Tibial nerve (tissue), 4 donors: ENCODE results near the gene ZFYVE28.

Experiments
- EP300 ChIP-seq, 2 donors: sonication (generic); formaldehyde crosslinking; IDR thresholded peaks; one replicate each; pipeline ENCODE4 v1.6.1; 2017; ENCODE audit warnings: antibody characterized with exemption in 2 of 2, mild to moderate bottlenecking in 1 of 2
- POLR2A ChIP-seq, 2 donors: fragments of 450-650 bp; IDR thresholded peaks; one replicate each; pipeline ENCODE4 v1.6.1; 2017; ENCODE audit warnings: antibody characterized with exemption in 2 of 2, mild to moderate bottlenecking in 2 of 2, moderate library complexity in 2 of 2
- TF ChIP-seq, protein P1 (sequence below), 5 experiments: fragments of 200-600 bp in 3 of 5; fragments of 450-650 bp in 2 of 5; sonication (generic) in 3 of 5; IDR thresholded peaks; one replicate each; pipeline ENCODE4 v1.5.1; 2016 to 2019; ENCODE audit warnings: antibody characterized with exemption in 5 of 5, mild to moderate bottlenecking in 3 of 5, moderate library complexity in 2 of 5

DNA sequence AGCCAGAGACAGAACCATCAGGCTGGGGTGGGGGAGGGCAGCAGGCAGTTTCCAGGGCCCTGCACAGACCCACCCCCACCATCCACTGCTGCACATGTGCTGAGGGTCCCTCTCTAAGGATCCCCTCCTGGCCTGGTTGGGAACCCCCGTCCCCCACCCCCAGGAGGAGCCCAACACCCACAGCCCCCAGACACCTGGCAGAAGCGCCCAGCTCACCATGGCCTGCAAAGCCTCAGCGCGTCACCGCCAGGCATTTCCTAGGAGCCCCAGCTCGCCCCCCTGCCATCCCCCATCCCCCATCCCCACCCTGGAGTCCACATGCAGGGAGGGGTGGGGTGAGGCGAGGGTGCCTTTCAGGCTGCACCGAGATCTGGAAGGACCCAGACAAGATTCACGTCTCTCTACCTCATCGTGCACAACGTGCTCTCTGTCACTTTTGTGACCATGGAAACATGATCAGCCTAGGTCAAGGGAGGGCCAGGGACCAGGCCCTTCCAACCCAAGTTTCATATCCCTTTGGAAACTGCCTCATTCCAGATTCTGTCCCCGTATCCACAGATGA, 165.8 kb downstream of the ZFYVE28 start:
- TF ChIP-seq, protein P1, sequence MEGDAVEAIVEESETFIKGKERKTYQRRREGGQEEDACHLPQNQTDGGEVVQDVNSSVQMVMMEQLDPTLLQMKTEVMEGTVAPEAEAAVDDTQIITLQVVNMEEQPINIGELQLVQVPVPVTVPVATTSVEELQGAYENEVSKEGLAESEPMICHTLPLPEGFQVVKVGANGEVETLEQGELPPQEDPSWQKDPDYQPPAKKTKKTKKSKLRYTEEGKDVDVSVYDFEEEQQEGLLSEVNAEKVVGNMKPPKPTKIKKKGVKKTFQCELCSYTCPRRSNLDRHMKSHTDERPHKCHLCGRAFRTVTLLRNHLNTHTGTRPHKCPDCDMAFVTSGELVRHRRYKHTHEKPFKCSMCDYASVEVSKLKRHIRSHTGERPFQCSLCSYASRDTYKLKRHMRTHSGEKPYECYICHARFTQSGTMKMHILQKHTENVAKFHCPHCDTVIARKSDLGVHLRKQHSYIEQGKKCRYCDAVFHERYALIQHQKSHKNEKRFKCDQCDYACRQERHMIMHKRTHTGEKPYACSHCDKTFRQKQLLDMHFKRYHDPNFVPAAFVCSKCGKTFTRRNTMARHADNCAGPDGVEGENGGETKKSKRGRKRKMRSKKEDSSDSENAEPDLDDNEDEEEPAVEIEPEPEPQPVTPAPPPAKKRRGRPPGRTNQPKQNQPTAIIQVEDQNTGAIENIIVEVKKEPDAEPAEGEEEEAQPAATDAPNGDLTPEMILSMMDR (IDR thresholded peaks at IDR 0.05), result no peak
- TF ChIP-seq POLR2A (IDR thresholded peaks at IDR 0.05) (no peak), EP300 (IDR thresholded peaks at IDR 0.05) (no peak)
